Right lobe of liver (tissue), 4 donors: ENCODE results near the gene ESM1.

ENCODE experiments used
- POLR2A ChIP-seq: fragments of 450-650 bp; IDR thresholded peaks from one replicate; pipeline ENCODE4 v1.6.1; 2017; ENCODE audit warnings: antibody characterized with exemption, mild to moderate bottlenecking
- TF ChIP-seq, protein P1 (sequence below), 4 donors: fragments of 200-600 bp in 3 of 4; fragments of 450-650 bp in 1 of 4; IDR thresholded peaks; one replicate each; pipeline versions ENCODE4 v1.5.1 to v1.8.0; 2016 to 2022; ENCODE audit warnings: antibody characterized with exemption in 4 of 4, mild to moderate bottlenecking in 2 of 4
- donor health status: DM: no; HTN: no; CAD: no.
- donor health status: DM: no; HTN: no; CAD: no.
- donor health status: DM: no; HTN: yes; CAD: no.

DNA sequence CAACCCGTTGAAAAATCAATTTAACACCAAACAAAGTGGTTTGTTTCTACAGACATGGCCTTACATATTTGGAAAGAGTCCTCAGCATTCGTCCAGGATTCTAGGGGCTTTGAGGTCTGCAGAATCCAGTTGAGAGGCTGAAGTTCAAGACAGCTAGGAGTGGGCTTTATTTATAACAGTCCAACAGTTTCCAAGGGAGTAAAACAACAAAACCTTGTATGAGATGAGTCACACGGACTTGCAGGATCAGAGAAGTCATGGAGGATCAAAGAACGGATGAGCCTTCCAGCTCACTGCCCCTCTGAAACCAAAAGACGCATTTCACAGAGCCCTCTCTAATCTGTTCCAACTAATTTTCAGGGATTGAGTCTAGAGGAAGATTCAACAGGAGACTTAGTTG, 11.1 kb upstream of the ESM1 start:
- TF ChIP-seq, protein P1, sequence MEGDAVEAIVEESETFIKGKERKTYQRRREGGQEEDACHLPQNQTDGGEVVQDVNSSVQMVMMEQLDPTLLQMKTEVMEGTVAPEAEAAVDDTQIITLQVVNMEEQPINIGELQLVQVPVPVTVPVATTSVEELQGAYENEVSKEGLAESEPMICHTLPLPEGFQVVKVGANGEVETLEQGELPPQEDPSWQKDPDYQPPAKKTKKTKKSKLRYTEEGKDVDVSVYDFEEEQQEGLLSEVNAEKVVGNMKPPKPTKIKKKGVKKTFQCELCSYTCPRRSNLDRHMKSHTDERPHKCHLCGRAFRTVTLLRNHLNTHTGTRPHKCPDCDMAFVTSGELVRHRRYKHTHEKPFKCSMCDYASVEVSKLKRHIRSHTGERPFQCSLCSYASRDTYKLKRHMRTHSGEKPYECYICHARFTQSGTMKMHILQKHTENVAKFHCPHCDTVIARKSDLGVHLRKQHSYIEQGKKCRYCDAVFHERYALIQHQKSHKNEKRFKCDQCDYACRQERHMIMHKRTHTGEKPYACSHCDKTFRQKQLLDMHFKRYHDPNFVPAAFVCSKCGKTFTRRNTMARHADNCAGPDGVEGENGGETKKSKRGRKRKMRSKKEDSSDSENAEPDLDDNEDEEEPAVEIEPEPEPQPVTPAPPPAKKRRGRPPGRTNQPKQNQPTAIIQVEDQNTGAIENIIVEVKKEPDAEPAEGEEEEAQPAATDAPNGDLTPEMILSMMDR (IDR thresholded peaks at IDR 0.05): no peak
- TF ChIP-seq POLR2A: no peak
